IPS DF 19.7 (cell line): ENCODE data around the gene HELZ.
"Not testable (repeated sequence)": the region's sequence is repeated elsewhere in the genome, so short reads cannot be mapped to it uniquely, and the experiment has no call there.

Experiments used
- DNase-seq: peaks from one replicate; pipeline ENCODE4 v3.0.0-alpha.2; 2013; ENCODE audit warnings: low read depth, low spot score

The HELZ gene

DNA sequence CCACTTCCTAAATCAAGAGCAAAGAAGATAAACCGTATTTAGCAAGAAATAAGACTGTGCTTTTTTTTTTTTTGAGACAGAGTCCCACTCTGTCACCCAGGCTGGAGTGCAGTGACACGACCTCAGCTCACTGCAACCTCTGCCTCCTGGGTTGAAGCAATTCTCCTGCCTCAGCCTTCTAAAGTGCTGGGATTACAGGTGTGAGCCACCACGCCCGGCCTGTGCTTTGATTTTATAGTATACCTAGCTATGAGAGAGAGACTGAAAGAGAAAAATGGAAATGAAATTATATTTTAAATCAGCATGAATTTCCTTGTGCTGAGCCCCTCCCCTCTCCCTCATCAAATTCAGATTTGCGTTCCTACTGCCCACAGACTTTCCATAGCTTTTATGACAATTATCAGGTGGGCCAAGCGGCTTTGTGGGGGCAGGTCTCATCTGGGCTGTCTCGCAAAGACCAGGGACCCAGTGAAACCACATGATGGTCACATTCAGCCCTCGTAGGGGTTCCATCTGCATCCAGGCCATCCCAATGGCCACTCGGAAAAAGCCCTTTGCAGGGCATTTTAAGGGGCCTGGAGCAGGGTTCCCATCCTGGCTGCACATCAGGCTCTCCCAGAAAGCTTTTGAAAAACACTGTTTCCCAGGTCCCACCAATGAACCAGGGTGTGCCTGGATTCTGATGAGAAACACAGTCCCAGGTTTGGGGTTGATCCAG is 192.1 kb downstream of the HELZ start:
- no peak for DNase-seq

DNA sequence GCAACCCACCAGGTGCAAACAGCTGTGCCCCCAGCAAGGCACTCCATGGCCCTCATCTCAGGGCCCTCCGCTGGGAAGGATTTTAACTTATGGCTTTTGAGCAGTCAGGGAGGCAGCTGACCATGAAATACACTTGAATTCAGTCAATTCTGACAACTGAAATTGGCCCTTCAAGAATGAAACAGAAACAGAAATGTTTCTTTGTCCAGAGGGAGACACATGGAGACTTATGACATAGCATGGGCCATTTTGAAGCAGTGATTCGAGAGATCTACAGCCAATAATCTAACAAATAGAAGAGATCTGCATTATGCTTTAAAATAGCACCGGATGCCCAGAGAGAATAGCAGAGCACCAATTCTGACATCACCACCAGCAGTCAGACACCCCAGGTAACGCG is 193.2 kb downstream of the HELZ start:
- DNase-seq: no peak

- DNase-seq: no peak
Measured at GRCh38 chr17:67051155-67051538, 193.8 kb downstream of the HELZ start.

DNA sequence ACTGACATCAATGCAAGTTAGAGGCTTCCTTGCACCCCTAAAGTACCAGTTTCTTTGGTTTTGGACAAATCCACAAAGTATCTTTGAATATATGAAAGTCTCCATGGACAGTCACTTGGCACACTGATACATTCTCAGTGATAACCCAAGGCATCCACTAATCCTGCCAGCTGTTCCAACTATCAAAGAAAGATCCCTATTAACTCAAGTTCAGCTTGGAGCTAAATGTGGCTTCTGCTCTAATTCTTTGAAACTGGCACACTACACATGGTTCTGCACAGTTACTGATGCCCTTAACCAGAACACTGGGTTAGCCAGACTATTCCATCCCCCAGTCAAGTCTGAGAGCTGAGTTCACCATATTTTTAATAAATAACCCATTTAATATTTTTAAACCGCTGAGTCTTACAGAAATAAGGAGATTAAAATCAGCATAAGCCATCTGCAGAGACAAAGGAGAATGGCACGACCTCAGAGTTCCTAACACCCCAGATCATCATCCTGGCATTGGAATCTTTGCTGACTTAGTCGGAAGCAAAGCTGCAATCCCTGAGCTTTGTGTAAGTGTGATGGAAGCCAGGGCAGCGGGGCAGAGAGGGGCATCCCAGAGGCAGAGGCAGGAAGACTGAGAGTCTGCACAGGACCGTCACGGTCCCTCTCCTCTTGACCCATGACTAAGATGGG is 194.4 kb downstream of the HELZ start:
- no peak for DNase-seq

- no peak for DNase-seq
Measured at GRCh38 chr17:67050066-67050465, 194.9 kb downstream of the HELZ start.

DNA sequence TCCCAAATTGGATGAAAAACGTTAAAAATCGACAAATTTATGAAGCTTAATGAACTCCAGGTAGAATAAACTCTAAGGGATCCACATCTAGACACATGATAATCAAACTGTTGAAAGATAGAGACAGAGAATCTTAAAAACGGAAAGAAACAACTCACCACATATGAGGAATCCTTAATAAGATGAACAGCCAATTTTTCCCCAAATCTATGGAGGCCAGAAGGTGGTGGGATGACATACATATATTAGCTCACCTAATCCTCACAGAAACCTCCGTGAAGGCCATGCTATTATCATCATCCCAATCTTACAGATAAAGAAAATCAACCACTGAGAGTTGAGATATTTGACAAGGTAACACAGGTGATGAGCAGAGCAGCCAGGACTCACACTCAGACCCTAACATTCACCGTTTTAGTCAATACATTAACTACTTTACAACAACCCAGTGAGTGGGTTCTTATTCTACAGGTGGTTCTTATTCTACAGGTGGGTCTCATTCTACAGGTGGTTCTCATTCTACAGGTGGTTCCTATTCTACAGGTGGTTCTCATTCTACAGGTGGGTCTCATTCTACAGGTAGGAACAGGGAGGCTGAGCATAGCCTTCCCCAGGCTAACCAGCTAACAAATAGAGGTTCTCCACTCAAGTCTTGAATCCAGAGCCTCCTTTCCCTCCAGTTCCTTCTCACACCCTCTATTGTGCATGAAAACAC is 195.8 kb downstream of the HELZ start:
- no peak for DNase-seq

DNA sequence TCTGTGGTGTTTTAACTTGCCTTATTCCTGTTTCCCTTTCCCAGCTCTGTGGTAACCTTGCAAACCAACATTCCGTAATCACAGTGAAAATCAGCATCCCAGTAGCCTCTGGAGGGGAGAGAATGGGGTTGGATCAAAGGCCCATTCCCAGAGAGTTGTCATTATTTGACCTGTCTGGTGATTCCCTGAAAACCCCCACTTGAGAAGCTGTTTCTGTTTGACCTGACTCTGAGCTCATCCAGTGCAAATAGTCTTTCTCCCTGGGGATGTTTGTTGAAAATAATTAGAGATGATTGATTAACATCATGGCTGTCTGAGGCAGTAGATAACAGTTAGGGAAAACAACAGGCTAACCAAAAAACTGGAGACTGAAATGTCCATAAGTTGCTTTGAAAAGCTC is 197.6 kb downstream of the HELZ start:
- no peak for DNase-seq

DNA sequence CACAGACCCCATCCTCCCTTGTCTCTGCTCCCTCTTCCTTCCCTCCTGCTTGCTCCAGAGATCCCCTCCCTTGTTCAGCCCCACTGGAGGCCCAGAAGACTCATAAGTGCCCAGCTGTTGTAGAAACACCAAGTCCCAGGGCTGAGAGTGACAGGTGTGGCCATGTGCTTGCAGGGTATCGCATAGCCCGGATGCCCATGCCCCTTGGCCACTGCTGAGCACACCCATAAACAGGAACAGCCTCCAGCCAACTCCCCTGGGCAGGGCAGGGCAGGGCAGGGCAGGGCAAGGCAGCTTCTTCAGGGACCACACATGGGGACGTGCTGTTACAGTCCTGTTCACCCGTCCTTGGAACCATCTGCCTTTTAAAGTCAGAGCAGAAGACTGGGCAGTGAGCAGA is 198.6 kb downstream of the HELZ start:
- no peak for DNase-seq

GRCh38 chr17:67044940-67045339 is 200.1 kb downstream of the HELZ start:
- DNase-seq: no peak

DNA sequence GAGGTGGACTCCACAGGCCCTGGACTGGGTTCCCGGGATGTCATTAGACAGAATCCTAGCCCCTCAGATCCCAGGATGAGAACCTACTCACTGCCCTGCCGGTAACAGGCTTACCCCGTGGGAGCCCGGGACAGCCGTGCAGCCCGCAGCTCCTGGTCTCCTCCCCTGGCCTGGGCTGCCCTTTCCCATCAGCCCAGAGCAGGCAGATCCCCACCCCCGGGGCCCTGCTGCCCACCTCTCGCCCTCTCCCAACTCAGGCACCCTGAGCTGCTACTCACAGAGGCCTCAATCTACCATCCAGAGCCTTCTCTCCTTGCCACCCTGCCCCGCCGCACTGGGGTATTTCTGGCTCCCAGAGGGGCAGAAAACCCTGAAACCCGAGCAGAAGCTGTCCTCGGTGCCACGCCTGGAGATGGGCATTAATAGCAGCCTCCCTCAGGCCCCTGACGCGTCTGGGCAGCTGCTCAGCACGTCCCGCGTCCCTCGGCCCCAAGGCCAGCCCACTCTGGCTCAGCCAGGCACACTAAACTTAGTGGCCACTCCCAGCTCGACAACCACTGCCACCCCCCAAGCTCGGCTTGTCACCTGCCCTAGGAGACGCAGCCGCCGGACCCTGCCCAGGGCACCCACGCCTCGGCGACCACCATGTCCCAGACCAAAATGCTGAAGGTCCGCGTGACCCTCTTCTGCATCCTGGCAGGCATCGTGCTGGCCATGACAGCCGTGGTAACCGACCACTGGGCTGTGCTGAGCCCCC is 200.8 kb downstream of the HELZ start, which contains the start of gene CACNG1:
Gene CACNG1 (plus strand): TSS at position 539 of the 757 bp plus-strand sequence. CDS start 107 bp downstream, at position 646.
- DNase-seq: no peak

- no peak for DNase-seq
Measured at GRCh38 chr17:67043283-67043682, 201.7 kb downstream of the HELZ start.

DNA sequence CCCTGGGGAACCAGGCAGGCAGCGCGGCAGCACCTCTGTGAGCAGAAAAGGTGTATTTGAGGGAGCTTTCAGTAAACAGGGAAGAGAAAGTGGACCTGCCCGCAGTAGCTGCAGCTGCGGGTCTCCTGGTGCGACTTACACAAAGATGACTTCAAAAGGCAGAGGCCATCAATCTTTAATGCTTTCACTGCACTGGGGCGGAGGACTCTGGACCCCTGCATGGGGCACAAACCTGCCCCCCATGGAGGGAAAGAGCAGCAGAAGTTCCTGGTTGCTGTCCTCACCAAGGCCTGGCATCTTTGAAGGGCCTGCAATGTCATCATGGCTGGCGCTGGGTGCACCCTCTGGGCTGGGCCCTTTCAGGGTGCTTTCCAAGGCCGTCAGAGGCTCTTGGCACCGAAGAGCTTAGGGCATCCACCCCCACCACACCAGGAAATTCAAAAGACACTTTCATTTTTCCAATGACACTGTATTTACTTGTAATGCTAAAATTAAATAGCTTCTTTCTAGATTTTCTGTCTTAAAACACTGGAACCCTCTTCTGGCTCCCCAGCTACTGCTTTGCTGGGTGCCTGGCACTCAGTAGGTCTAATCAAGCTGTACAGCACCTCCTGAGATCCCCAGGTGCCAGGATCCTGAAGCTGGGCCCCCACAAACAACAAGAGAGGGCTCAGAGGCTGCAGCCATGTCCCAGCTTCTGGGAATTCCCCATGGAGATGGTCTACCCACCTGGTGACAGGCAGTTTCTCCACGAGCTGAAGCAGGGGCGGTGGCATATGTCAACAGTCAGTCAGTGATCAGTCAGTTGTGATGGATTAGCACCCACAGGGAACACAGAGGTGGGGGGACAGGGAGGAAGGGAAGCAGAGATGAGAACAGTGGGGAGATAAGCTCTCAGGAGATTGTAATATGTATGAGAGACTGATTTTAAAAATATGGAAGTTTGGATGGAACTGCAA is 202.8 kb downstream of the HELZ start:
- no peak for DNase-seq

DNA sequence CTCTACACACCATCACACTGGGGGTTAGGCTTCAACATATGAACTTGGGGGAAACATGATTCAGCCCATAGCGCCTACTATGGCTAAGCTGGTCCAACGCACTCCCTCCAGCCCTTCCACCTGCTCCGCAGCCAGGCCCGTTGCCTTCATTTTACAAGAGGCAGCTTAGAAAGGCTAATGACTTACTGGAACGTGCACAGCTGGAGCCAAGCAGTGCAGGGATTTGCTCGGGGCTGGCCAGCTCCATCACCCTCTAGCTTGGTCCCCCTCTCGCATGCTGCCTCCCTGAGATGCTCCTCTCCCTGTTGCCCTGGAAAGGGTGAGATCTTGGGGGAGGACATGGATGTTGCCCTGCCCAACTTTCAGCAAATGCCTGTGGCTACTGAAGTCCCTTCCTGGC is 203.5 kb downstream of the HELZ start:
- no peak for DNase-seq

GRCh38 chr17:67041119-67041518 is 203.9 kb downstream of the HELZ start:
- not testable (repeated sequence) for DNase-seq

DNA sequence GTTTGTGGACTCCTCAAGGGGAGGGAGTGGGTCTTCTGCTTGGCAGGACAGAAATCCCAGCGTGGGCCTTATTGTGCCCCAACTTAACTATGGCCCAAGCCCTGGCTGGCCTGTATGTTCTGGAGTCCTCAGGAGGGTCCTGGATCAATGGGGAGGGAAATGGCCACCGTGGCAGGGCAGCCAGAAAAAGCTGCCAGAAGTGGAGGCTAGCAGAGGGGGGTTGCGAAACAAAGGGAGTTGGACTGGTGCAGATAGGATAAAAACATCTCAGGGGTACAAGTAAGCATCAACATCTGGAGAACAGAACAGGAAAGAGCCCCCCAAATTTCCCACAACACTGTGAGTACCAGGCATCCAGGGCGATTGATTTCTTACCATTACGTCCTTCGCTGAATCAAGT is 204.3 kb downstream of the HELZ start:
- DNase-seq: no peak

DNA sequence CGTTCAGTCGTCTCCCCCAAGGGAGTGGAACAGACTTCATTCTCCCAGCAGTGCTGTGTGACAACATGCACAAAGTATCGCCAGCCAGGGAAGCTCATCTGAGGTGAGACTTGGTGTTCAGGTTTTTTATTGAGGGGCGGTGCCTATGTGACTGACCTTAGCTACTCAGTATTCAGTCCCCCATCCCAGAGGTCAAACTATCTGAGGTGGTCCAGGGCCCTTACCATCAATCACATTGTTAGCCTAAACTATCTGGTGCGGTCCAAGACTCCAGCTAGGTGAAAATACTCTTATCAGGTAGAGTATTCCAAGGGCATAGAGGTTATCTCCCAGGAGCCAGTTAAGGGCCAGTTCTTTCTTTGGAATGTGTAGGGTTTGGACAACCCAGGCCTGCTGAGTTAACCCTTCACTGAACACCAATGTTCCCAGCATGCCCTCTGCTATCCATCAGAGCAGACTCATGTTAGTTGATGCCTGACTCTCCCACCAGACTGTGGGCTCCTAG is 206.1 kb downstream of the HELZ start:
- no peak for DNase-seq

DNA sequence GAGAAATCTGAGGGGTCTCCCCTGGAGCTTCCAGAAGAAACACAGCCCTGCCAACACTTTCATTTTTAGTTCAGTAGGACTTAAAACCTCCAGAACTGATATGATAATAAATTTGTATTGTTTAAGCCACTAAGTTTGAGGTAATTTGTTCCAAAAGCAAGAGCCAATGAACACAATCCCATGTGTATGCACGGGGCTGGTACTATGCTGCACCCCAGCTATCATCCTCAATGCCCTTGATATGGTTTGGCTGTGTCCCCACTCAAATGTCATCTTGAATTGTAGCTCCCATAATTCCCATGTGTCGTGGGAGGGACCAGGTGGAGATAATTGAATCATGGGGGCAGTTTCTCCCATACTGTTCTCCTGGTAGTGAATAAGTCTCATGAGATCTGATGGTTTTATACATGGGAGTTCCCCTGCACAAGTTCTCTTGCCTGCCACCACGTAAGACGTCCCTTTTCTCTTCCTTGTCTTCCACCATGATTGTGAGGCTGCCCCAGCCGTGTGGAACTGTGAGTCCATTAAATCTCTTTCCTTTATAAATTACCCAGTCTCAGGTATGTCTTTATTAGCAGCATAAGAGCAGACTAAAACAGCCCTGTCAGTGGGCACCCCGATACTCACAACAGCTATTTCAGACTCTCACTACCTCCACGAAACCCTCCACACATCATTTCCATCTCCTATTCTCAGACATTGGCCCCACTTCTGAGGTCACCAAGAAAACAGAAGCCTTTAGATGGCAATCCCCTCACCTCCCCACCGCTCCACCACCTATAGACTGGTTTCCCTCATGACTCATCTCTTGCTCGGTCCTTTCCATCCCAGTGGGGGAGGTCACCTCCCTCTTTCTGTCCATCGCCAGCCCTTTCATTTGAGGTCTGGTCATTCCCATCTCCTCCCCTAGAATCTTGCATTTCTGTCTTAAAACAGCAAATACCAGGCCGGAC is 209.6 kb downstream of the HELZ start:
- DNase-seq: no peak

DNA sequence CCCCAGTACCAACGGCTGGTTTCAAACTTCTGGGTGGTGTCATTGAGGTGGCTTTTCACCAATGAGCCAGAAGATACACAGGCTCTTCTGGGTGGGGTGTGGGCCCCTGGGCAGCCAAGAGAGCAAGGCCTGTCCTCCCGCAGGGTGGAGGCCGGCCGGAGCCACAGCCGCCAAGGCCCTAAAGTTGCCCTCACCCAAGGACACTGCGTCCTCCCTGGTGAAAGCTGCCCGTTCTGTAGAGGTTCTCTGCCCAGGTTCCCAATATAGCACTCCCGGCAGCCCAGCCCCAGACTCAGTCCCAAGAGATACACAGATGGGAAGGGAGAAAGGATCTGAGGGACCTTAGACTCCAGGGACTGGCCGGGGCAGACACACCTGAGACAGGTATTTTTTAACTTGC is 211.4 kb downstream of the HELZ start:
- DNase-seq: no peak

GRCh38 chr17:67032985-67033384 is 212.0 kb downstream of the HELZ start:
- DNase-seq: no peak
